PC-9 (cell line): ENCODE data around the gene NAT8. TPM values are rescaled to one million over a fixed set of nuclear protein-coding genes. Genes with fewer than 3 reads are reported as not detected.
"Not testable (repeated sequence)": the region's sequence is repeated elsewhere in the genome, so short reads cannot be mapped to it uniquely, and the experiment has no call there.

ENCODE experiments used
- BruUV-seq: library from RNA; stranded (reverse); fragments of 400-500 nt; replicated peaks from 2 replicates; lab custom pipeline; 2021; lab: Mats Ljungman, UMichigan
- CTCF ChIA-PET: fragments of 300-600 bp; sonication (Branson Sonifier 250); formaldehyde crosslinking; loops from one replicate; lab custom pipeline; 2022; ENCODE audit warnings: antibody characterized with exemption; lab: Charles Lee
- POLR2A ChIA-PET: fragments of 300-600 bp; sonication (Branson Sonifier 250); formaldehyde crosslinking; loops from one replicate; lab custom pipeline; 2022; ENCODE audit warnings: antibody characterized with exemption; ENCODE audit not compliant: unreplicated experiment; lab: Charles Lee
- DNase-seq, 2 experiments: peaks; one replicate each; pipeline versions ENCODE4 v3.0.0 to v3.0.0-alpha.2; 2015 to 2022; ENCODE audit warnings: mixed read lengths in 1 of 2
- H2AFZ ChIP-seq: fragments of 200-600 bp; sonication (generic); 2 replicates; pipeline ENCODE4 v1.8.1; 2017; ENCODE audit warnings: antibody characterized with exemption
- H3F3A ChIP-seq: fragments of 200-600 bp; sonication (generic); 2 replicates; pipeline ENCODE4 v1.8.1; 2017; ENCODE audit warnings: antibody characterized with exemption, mild to moderate bottlenecking, low read depth; ENCODE audit not compliant: insufficient read depth
- H3K27ac ChIP-seq: fragments of 200-600 bp; sonication (generic); 2 replicates; pipeline ENCODE4 v1.6.1; 2016; ENCODE audit warnings: mixed run types
- H3K27me3 ChIP-seq: fragments of 200-600 bp; sonication (generic); 2 replicates; pipeline ENCODE4 v1.6.1; 2016; ENCODE audit warnings: low read depth, mixed run types; ENCODE audit not compliant: insufficient read depth
- H3K36me3 ChIP-seq: fragments of 200-600 bp; sonication (generic); 2 replicates; pipeline ENCODE4 v1.6.1; 2016; ENCODE audit warnings: low read depth, mixed run types
- H3K4me1 ChIP-seq: fragments of 200-600 bp; sonication (generic); replicated peaks from 2 replicates; pipeline ENCODE4 v1.6.1; 2016; ENCODE audit warnings: mixed run types; ENCODE audit not compliant: insufficient read depth
- H3K4me2 ChIP-seq: fragments of 200-600 bp; sonication (generic); 2 replicates; pipeline ENCODE4 v1.6.1; 2017; ENCODE audit warnings: mixed run types
- H3K4me3 ChIP-seq: fragments of 200-600 bp; sonication (generic); 2 replicates; pipeline ENCODE4 v1.6.1; 2016; ENCODE audit warnings: mixed run types
- H3K79me2 ChIP-seq: fragments of 200-600 bp; sonication (generic); 2 replicates; pipeline ENCODE4 v1.6.1; 2017; ENCODE audit warnings: low read depth, mixed run types
- H3K9me2 ChIP-seq: fragments of 200-600 bp; sonication (generic); 2 replicates; pipeline ENCODE4 v1.8.1; 2017; ENCODE audit warnings: mild to moderate bottlenecking; ENCODE audit not compliant: insufficient read depth
- H3K9me3 ChIP-seq: fragments of 200-600 bp; sonication (generic); 2 replicates; pipeline ENCODE4 v1.8.1; 2016; ENCODE audit warnings: low read depth; ENCODE audit not compliant: insufficient read depth
- H4K20me1 ChIP-seq: fragments of 200-600 bp; sonication (generic); 2 replicates; pipeline ENCODE4 v1.8.1; 2017; ENCODE audit not compliant: insufficient read depth
- CTCF ChIP-seq: fragments of 200-600 bp; sonication (generic); conservative IDR thresholded peaks from 2 replicates; pipeline ENCODE4 v1.6.1; 2017; ENCODE audit warnings: mixed run types, antibody characterized with exemption, mild to moderate bottlenecking, moderate library complexity
- EZH2 ChIP-seq: fragments of 200-600 bp; sonication (generic); IDR thresholded peaks from 2 replicates; pipeline ENCODE4 v1.8.0; 2017; ENCODE audit warnings: antibody characterized with exemption, low read depth
- intact Hi-C: fragments of 100-400 bp; cut with micrococcal nuclease; formaldehyde crosslinking; loops from one replicate; pipeline ENCODE4 v1.10.0; 2022; ENCODE audit not compliant: unreplicated experiment
- total RNA-seq: library from RNA; stranded (reverse); gene quantifications from 2 replicates; pipeline ENCODE4 v1.2.3, GENCODE V29; 2021

The NAT8 gene
- total RNA-seq, 1 experiment from 2014 or later: not detected

DNA sequence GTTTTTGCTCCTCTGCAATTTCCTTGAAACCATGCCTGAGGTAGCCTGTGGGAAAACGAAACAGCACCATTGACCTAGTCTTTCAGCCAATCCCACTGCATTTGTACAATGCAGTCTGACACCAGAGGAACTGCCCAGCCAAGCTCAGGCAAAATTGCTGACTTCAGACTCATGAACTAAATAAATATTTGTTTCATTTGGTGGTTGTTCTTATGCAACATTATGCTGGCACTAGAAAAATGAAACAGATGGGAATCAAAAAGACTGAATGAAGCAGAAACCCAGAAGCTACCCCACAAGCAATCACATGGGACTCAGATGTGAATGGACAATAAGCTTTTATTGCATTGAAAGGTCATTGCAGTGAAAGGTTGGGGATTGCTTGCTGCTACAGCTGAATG lies 1.7 kb downstream of the NAT8 start:
- CTCF ChIA-PET: no interaction called here
- intact Hi-C loops: no loop called here
- TF ChIP-seq CTCF: no peak
- no peak for TF ChIP-seq EZH2

DNA sequence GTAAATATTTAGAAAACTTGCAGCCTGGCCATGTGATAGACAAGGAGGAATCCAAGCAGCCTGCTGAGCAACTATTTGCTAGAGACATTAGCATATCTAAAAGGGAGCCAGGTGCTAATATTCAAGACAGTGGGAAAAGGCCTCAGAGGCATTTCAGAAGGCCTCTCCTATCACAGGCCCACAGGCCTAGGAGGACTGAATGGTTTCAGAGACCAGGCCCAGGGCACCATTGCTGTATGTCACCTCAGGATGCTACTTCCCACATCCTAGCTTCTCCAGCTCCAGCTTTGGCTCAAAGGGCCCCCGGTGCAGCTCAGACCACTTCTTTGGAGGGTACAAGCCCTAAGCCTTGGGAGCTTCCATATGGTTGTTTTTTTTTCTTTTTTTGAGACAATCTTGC lies 3.8 kb downstream of the NAT8 start:
- CTCF ChIA-PET: no interaction called here
- H3K9me2 ChIP-seq: no peaks in the 10 kb centered on the region
- H3K27ac ChIP-seq: no peak overlapping the region
- H3K4me1 ChIP-seq: no peaks in the 10 kb centered on the region
- no peaks in the 10 kb centered on the region for H4K20me1 ChIP-seq
- H3K4me3 ChIP-seq: no peak overlapping the region
- H3K9me3 ChIP-seq: no peaks in the 10 kb centered on the region
- BruUV-seq: no TSS peak
- H3K4me2 ChIP-seq: no peak overlapping the region
- no peak for DNase-seq
- H2AFZ ChIP-seq: no peak overlapping the region
- no peaks in the 10 kb centered on the region for H3K79me2 ChIP-seq
- H3K27me3 ChIP-seq: no peaks in the 10 kb centered on the region
- POLR2A ChIA-PET: no interaction called here
- H3F3A ChIP-seq: no peaks in the 10 kb centered on the region
- intact Hi-C loops: no loop called here
- TF ChIP-seq CTCF: no peak
- TF ChIP-seq EZH2: no peak
- H3K36me3 ChIP-seq: no peaks in the 10 kb centered on the region

More for the DNA sequence above, 1.7 kb downstream of the NAT8 start:
- no TSS peak for BruUV-seq
- Histone ChIP-seq H3K79me2 (no peaks in the 10 kb centered on the region), H3K36me3 (no peaks in the 10 kb centered on the region), H3F3A (no peaks in the 10 kb centered on the region), H2AFZ (no peak overlapping the region), H3K27ac (no peak overlapping the region), H3K9me2 (no peaks in the 10 kb centered on the region), H3K27me3 (peaks cover 9% of the 10 kb centered on the region), H3K4me1 (no peaks in the 10 kb centered on the region), H3K9me3 (no peaks in the 10 kb centered on the region), H3K4me2 (peak overlapping the region; percentile 44), H3K4me3 (no peak overlapping the region), H4K20me1 (no peaks in the 10 kb centered on the region)
- DNase-seq: peak in 1 of 2 experiments; percentile 71
- POLR2A ChIA-PET: no interaction called here

DNA sequence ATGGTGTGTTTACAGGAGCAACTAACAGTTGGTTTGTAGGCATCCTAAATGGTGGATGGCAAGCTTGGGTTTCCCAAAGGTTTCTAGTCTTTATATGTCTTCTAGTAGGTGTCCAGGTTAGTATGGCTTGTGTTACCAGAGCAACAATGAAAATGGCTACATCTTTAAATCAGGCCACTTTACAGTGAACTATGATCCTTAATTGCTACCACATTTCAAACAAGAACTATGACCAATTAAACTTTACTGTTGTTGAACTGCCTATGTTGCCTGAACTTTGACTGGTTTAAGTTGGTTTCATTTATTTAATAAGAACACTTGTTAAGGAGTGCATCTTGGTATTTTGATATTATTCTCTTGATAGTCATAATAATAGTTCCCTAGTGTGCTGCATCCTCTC lies 5.2 kb downstream of the NAT8 start:
- H3K9me2 ChIP-seq, CTCF ChIA-PET, BruUV-seq, H3K4me1 ChIP-seq, intact Hi-C loops, POLR2A ChIA-PET, H3K9me3 ChIP-seq, H3K79me2 ChIP-seq, H4K20me1 ChIP-seq, H3K27ac ChIP-seq, H3K36me3 ChIP-seq, H3K27me3 ChIP-seq, H3K4me3 ChIP-seq, H3F3A ChIP-seq, H3K4me2 ChIP-seq, H2AFZ ChIP-seq: not testable (repeated sequence)
- peak in 1 of 2 experiments; percentile 25 for DNase-seq

GRCh38 chr2:73630662-73631266 lies 11.5 kb downstream of the NAT8 start:
- intact Hi-C loops, H3K4me3 ChIP-seq, H3K9me3 ChIP-seq, H3K27ac ChIP-seq, H3K4me2 ChIP-seq, H4K20me1 ChIP-seq, H3K27me3 ChIP-seq, H3K36me3 ChIP-seq, BruUV-seq, H3K9me2 ChIP-seq, H3F3A ChIP-seq, H3K79me2 ChIP-seq, POLR2A ChIA-PET, CTCF ChIA-PET, H2AFZ ChIP-seq, H3K4me1 ChIP-seq: not testable (repeated sequence)
- TF ChIP-seq CTCF: peak; percentile 76
- DNase-seq: peak; percentile 6 to 23

DNA sequence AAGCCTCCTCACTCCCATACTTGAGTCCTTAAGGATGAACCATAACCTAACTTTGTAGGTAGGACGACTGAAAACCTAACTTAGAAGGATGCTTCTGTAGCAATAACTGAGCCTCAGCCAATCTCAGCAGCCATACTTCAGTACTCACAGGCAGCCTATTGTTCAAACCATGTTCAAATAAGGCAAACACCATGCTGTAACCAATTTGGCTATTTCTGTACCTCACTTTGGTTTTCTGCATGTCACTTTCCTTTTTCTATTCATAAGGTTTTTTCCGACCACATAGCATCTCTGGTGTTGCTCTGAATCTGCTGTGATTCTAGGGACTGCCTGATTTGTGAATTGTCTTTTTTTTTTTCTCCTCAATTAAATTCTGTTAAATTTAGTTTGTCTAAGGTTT lies 13.7 kb downstream of the NAT8 start:
- H4K20me1 ChIP-seq, H3K9me2 ChIP-seq, H3K36me3 ChIP-seq, H3K4me3 ChIP-seq, DNase-seq, CTCF ChIA-PET, H3K79me2 ChIP-seq, H3K9me3 ChIP-seq, BruUV-seq, intact Hi-C loops, POLR2A ChIA-PET, H3K4me2 ChIP-seq, H3K4me1 ChIP-seq, H3F3A ChIP-seq, H2AFZ ChIP-seq, H3K27me3 ChIP-seq, H3K27ac ChIP-seq: not testable (repeated sequence)
